ENCODE results near the gene OR5H2. TPM values are rescaled to one million over a fixed set of nuclear protein-coding genes. Genes with fewer than 3 reads are reported as not detected.
"Not testable (repeated sequence)": the region's sequence is repeated elsewhere in the genome, so short reads cannot be mapped to it uniquely, and the experiment has no call there.

Gene OR5H2
- total RNA-seq (not detected), polyA plus RNA-seq (ENCODE audit: insufficient read depth in 1 of 8, insufficient read length in 8 of 8, low replicate concordance in 1 of 8) (not detected)
- long read RNA-seq, donor 1: 0 reads
- long read RNA-seq, donor 2: 0 reads
- long read RNA-seq, donor 3: 0 reads
- long read RNA-seq, donor 4: 0 reads
- long read RNA-seq, donor 5: 0 reads
- long read RNA-seq, donor 6: 0 reads
- long read RNA-seq, donor 7: 0 reads
- long read RNA-seq, donor 8: 0 reads
- long read RNA-seq, donor 9: 0 reads
- long read RNA-seq, donor 10: 0 reads
- long read RNA-seq, donor 11: 0 reads

DNA sequence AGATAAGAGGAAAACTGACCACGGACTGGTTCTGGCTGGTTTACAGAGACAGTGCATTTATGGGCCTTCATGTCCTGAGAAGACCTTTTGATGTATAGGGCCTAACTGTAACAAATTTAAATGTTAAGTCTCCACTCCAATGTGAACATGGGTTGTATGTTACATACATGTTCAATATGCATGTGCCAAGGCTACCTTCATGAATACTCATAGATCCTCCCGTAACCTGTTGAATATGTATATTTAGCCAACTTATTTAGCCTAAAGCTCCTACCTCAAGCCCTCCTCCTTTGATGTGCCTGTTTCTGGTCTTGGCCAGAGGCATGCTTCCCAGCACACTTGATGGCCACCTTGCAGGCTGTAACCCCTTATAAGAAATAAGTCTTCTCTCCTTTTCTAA is at the start of gene OR5H2:
Gene OR5H2, plus strand, starts transcription at position 301 of the 400 bp plus-strand sequence. CDS start 398 bp downstream, outside the sequence.
- Histone ChIP-seq H3K27ac (ENCODE audit: low read length) (no peak within 1 kb of the TSS), H3K36me3 (ENCODE audit: control insufficient read depth, insufficient read depth, low read length) (no peaks in the 10 kb centered on the region), H3K27me3 (ENCODE audit: control insufficient read depth, insufficient read depth, low read length) (no peaks in the 10 kb centered on the region), H3K4me1 (ENCODE audit: control insufficient read depth, insufficient read depth, low read length) (no peaks in the 10 kb centered on the region), H3K9me3 (replicated peaks; ENCODE audit: control insufficient read depth, low read depth, low read length) (no peaks in the 10 kb centered on the region), H3K4me3 (ENCODE audit: low read length) (no peak within 1 kb of the TSS)
- no peak for DNase-seq
- WGBS (ENCODE audit: insufficient coverage): 0% methylated on average over 1 of the region's 2 CpGs

- WGBS (ENCODE audit: insufficient coverage): 50% methylated on average over 4 of the region's 5 CpGs
- no peak overlapping the region for H3K27ac ChIP-seq (ENCODE audit: low read length)
- DNase-seq: no peak
- H3K36me3 ChIP-seq (ENCODE audit: control insufficient read depth, insufficient read depth, low read length): no peaks in the 10 kb centered on the region
- no peaks in the 10 kb centered on the region for H3K9me3 ChIP-seq (replicated peaks; ENCODE audit: control insufficient read depth, low read depth, low read length)
- no peaks in the 10 kb centered on the region for H3K4me1 ChIP-seq (ENCODE audit: control insufficient read depth, insufficient read depth, low read length)
- no peaks in the 10 kb centered on the region for H3K27me3 ChIP-seq (ENCODE audit: control insufficient read depth, insufficient read depth, low read length)
- no peak overlapping the region for H3K4me3 ChIP-seq (ENCODE audit: low read length)
These were observed 48.8 kb upstream of the OR5H2 start for GRCh38 chr3:98233468-98233867.

DNA sequence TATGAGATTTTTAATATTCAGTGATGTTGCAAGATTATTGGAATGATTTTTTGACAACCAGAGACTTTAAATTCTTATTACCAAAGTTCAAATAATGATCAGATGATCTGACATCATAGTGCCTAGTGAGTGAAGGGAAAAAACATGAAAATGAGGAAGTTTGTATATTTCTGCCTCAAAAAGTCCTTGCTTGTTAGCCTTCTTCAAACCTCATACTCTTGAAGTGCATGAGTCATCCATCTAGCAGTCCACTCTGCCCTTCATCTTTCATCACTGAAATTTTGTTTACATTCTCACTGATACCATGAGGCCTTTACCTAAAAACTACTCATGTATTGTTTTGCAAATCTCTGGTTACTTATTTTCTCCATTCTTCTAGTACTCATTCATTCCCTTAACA is 42.2 kb upstream of the OR5H2 start:
- no peaks in the 10 kb centered on the region for H3K9me3 ChIP-seq (replicated peaks; ENCODE audit: control insufficient read depth, low read depth, low read length)
- no peak for DNase-seq
- no peaks in the 10 kb centered on the region for H3K4me1 ChIP-seq (ENCODE audit: control insufficient read depth, insufficient read depth, low read length)
- H3K36me3 ChIP-seq (ENCODE audit: control insufficient read depth, insufficient read depth, low read length): no peaks in the 10 kb centered on the region
- no peak overlapping the region for H3K27ac ChIP-seq (ENCODE audit: low read length)
- no peak overlapping the region for H3K4me3 ChIP-seq (ENCODE audit: low read length)
- no peaks in the 10 kb centered on the region for H3K27me3 ChIP-seq (ENCODE audit: control insufficient read depth, insufficient read depth, low read length)

GRCh38 chr3:98242155-98242554 is 40.1 kb upstream of the OR5H2 start:
- Histone ChIP-seq H3K9me3 (replicated peaks; ENCODE audit: control insufficient read depth, low read depth, low read length) (no peaks in the 10 kb centered on the region), H3K36me3 (ENCODE audit: control insufficient read depth, insufficient read depth, low read length) (no peaks in the 10 kb centered on the region), H3K4me3 (ENCODE audit: low read length) (no peak overlapping the region), H3K27ac (ENCODE audit: low read length) (no peak overlapping the region), H3K4me1 (ENCODE audit: control insufficient read depth, insufficient read depth, low read length) (no peaks in the 10 kb centered on the region), H3K27me3 (ENCODE audit: control insufficient read depth, insufficient read depth, low read length) (no peaks in the 10 kb centered on the region)
- no peak for DNase-seq
- WGBS (ENCODE audit: insufficient coverage): no CpG with 5 or more reads among the region's 1 CpG

GRCh38 chr3:98243843-98244242 is 38.5 kb upstream of the OR5H2 start:
- DNase-seq: no peak
- Histone ChIP-seq H3K4me1 (ENCODE audit: control insufficient read depth, insufficient read depth, low read length) (no peaks in the 10 kb centered on the region), H3K9me3 (replicated peaks; ENCODE audit: control insufficient read depth, low read depth, low read length) (no peaks in the 10 kb centered on the region), H3K27me3 (ENCODE audit: control insufficient read depth, insufficient read depth, low read length) (no peaks in the 10 kb centered on the region), H3K27ac (ENCODE audit: low read length) (no peak overlapping the region), H3K4me3 (ENCODE audit: low read length) (no peak overlapping the region), H3K36me3 (ENCODE audit: control insufficient read depth, insufficient read depth, low read length) (no peaks in the 10 kb centered on the region)
- WGBS (ENCODE audit: insufficient coverage): 58% methylated on average over 5 of the region's 7 CpGs

DNA sequence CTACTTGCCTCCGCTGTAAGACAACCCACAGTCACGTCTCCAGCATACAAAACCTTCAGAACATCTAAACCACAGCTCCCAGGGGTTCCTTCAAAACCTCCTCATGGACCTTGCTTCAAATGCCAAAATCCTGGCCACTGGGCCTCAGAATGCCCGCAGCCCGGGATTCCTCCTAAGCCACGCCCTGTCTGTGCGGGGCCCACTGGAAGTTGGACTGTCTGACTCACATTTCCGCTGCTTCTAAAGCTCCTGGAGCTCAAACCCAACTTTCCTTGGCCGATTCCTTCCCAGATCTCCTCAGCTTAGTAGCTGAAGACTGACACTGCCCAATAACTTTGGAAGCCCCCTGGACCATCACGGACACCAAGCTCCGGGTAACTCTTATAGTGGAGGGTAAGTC is 36.2 kb upstream of the OR5H2 start:
- H3K36me3 ChIP-seq (ENCODE audit: control insufficient read depth, insufficient read depth, low read length): no peaks in the 10 kb centered on the region
- no peaks in the 10 kb centered on the region for H3K9me3 ChIP-seq (replicated peaks; ENCODE audit: control insufficient read depth, low read depth, low read length)
- 88% methylated on average over 8 of the region's 10 CpGs for WGBS (ENCODE audit: insufficient coverage)
- H3K27ac ChIP-seq (ENCODE audit: low read length): no peak overlapping the region
- no peaks in the 10 kb centered on the region for H3K27me3 ChIP-seq (ENCODE audit: control insufficient read depth, insufficient read depth, low read length)
- no peak for DNase-seq
- no peaks in the 10 kb centered on the region for H3K4me1 ChIP-seq (ENCODE audit: control insufficient read depth, insufficient read depth, low read length)
- no peak overlapping the region for H3K4me3 ChIP-seq (ENCODE audit: low read length)

- DNase-seq; H3K27me3 ChIP-seq (ENCODE audit: control insufficient read depth, insufficient read depth, low read length); H3K4me1 ChIP-seq (ENCODE audit: control insufficient read depth, insufficient read depth, low read length); H3K4me3 ChIP-seq (ENCODE audit: low read length); H3K36me3 ChIP-seq (ENCODE audit: control insufficient read depth, insufficient read depth, low read length); H3K9me3 ChIP-seq (replicated peaks; ENCODE audit: control insufficient read depth, low read depth, low read length); H3K27ac ChIP-seq (ENCODE audit: low read length): not testable (repeated sequence)
- WGBS (ENCODE audit: insufficient coverage): 74% methylated on average over 5 of the region's 5 CpGs
These were observed 26.3 kb upstream of the OR5H2 start for GRCh38 chr3:98256026-98256425.

GRCh38 chr3:98259707-98260106 is 22.6 kb upstream of the OR5H2 start:
- Histone ChIP-seq H3K36me3 (ENCODE audit: control insufficient read depth, insufficient read depth, low read length) (no peaks in the 10 kb centered on the region), H3K4me1 (ENCODE audit: control insufficient read depth, insufficient read depth, low read length) (no peaks in the 10 kb centered on the region), H3K4me3 (ENCODE audit: low read length) (no peak overlapping the region), H3K27me3 (ENCODE audit: control insufficient read depth, insufficient read depth, low read length) (no peaks in the 10 kb centered on the region), H3K27ac (ENCODE audit: low read length) (no peak overlapping the region), H3K9me3 (replicated peaks; ENCODE audit: control insufficient read depth, low read depth, low read length) (peaks cover 5% of the 10 kb centered on the region)
- no CpG with 5 or more reads among the region's 2 CpGs for WGBS (ENCODE audit: insufficient coverage)
- DNase-seq: no peak

DNA sequence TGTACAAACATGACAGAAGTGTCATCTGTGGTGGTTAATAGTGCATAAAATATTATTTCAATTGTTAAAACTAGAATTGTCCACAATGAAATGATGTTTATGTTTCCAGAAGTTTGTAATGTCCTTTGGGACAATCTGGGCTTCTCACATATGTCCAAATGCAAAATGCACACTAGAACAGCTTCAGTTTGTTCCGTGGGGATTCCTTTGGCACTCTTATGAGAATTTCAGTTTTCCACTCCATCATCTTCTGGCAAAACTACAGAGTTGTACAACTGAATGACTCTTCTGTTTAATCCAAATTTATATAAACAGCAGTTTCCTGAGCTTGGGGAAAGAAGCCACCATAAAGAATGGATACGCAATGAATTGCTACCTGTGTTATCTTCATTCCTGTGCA is 20.3 kb upstream of the OR5H2 start:
- Histone ChIP-seq H3K4me3 (ENCODE audit: low read length) (no peak overlapping the region), H3K27me3 (ENCODE audit: control insufficient read depth, insufficient read depth, low read length) (no peaks in the 10 kb centered on the region), H3K36me3 (ENCODE audit: control insufficient read depth, insufficient read depth, low read length) (no peaks in the 10 kb centered on the region), H3K9me3 (replicated peaks; ENCODE audit: control insufficient read depth, low read depth, low read length) (peaks cover 5% of the 10 kb centered on the region), H3K27ac (ENCODE audit: low read length) (no peak overlapping the region), H3K4me1 (ENCODE audit: control insufficient read depth, insufficient read depth, low read length) (no peaks in the 10 kb centered on the region)
- DNase-seq: peak; percentile 76
- WGBS (ENCODE audit: insufficient coverage): no CpG with 5 or more reads among the region's 2 CpGs

GRCh38 chr3:98263944-98264343 is 18.4 kb upstream of the OR5H2 start, which contains the start of gene OR5H6:
Gene OR5H6, plus strand, starts transcription at chr3:98264244. Its CDS starts 89 bp downstream, at chr3:98264333.
- Histone ChIP-seq H3K27ac (ENCODE audit: low read length) (no peak within 1 kb of the TSS), H3K36me3 (ENCODE audit: control insufficient read depth, insufficient read depth, low read length) (no peaks in the 10 kb centered on the region), H3K9me3 (replicated peaks; ENCODE audit: control insufficient read depth, low read depth, low read length) (peaks cover 5% of the 10 kb centered on the region), H3K4me3 (ENCODE audit: low read length) (no peak within 1 kb of the TSS), H3K4me1 (ENCODE audit: control insufficient read depth, insufficient read depth, low read length) (no peaks in the 10 kb centered on the region), H3K27me3 (ENCODE audit: control insufficient read depth, insufficient read depth, low read length) (no peaks in the 10 kb centered on the region)
- no CpG with 5 or more reads among the region's 3 CpGs for WGBS (ENCODE audit: insufficient coverage)
- no peak for DNase-seq

DNA sequence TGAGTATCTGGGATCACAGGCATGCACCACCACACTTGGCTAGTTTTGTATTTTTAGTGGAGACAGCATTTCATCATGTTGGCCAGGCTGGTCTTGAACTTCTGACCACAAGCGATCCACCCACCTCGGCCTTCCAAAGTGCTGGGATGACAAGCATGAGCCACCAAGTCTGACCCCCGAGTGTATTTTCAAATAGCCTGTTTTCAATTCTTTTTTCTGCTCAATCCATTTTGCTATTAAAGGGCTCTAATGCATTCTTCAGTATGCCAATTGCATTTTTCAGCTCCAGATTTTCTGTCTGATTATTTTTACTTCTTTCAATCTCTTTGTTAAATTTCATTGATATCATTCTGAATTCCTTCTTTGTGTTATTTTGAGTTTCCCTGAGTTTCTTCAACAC is 12.5 kb upstream of the OR5H2 start:
- WGBS (ENCODE audit: insufficient coverage): 83% methylated on average over 3 of the region's 3 CpGs
- Histone ChIP-seq H3K27ac (ENCODE audit: low read length) (no peak overlapping the region), H3K9me3 (replicated peaks; ENCODE audit: control insufficient read depth, low read depth, low read length) (peaks cover 7% of the 10 kb centered on the region), H3K4me1 (ENCODE audit: control insufficient read depth, insufficient read depth, low read length) (no peaks in the 10 kb centered on the region), H3K27me3 (ENCODE audit: control insufficient read depth, insufficient read depth, low read length) (no peaks in the 10 kb centered on the region), H3K36me3 (ENCODE audit: control insufficient read depth, insufficient read depth, low read length) (no peaks in the 10 kb centered on the region), H3K4me3 (ENCODE audit: low read length) (no peak overlapping the region)
- DNase-seq: no peak
